ENCODE results near the gene PACSIN2. TPM values are rescaled to one million over a fixed set of nuclear protein-coding genes. Genes with fewer than 3 reads are reported as not detected.

The PACSIN2 gene
- total and polyA plus RNA-seq, 2 of the 13 experiments (the other 11 are each of a cell fraction or from before 2014, with no cell fraction given): 54.1 to 68.8 TPM

DNA sequence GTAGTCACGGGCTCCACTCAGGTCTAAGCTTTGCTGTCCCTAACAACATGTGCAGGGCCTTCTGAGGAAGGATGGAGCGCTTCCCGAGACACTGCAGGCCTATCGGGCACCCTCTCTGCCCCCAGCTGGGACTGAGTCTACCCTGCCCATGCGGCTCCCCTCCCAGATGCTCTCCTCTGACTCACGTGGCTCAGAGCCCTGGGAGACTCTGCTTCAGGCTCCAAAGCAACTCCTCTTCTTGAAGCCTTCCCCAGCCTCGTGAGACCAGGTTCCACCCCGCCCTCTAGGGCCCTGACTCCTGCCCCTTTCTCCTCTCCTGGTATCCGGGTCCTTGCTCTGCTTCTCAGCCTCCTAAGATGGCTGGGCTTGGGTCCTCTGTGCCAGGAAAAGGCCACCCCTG is 129.5 kb downstream of the PACSIN2 start:
- no peaks in the 10 kb centered on the region for H3K79me2 ChIP-seq (ENCODE audit: insufficient read depth, low read length)
- TF ChIP-seq AGO2 (optimal IDR thresholded peaks at IDR 0.05; ENCODE audit: low read depth, low read length) (peak; percentile 24), STAG1 (CRISPR knock-in tag; IDR thresholded peaks at IDR 0.05) (no peak)
- H3K4me2 ChIP-seq (ENCODE audit: low read depth, low read length): no peak overlapping the region
- no peaks in the 10 kb centered on the region for H3K27me3 ChIP-seq (ENCODE audit: control insufficient read depth in 1 of 2, insufficient read depth in 2 of 2, low read length in 2 of 2)
- no peaks in the 10 kb centered on the region for H3K9me3 ChIP-seq (ENCODE audit: low read length)
- peaks cover 64 to 95% of the 10 kb centered on the region in 2 experiments for H3K36me3 ChIP-seq (replicated peaks in 1 of 2; ENCODE audit: control insufficient read depth in 1 of 2, insufficient read depth in 2 of 2, low read length in 2 of 2)
- ATAC-seq (no peak), FAIRE-seq (no peak), DNase-seq (ENCODE audit: low spot score) (no peak)
- H3K9ac ChIP-seq (ENCODE audit: insufficient read depth, low read depth, low read length): no peak overlapping the region
- BruUV-seq (replicated peaks): no TSS peak
- no peak overlapping the region for H3K4me3 ChIP-seq (replicated peaks in 1 of 3; ENCODE audit: insufficient read depth in 1 of 3, low read depth in 2 of 3, low read length in 3 of 3)
- in situ Hi-C loops (cut with HindIII; ENCODE audit: extremely low pct_ligation_motif_present, low pct_unique_long_range_greater_than_20kb) (no loop called here), intact Hi-C loops (cut with micrococcal nuclease; ENCODE audit: unreplicated experiment) (no loop called here)
- ChIA-PET CTCF (ENCODE audit: low intra/inter-chr PET ratio, low total read pairs) (no interaction called here), POLR2A (no interaction called here)
- no peak overlapping the region for H3K27ac ChIP-seq (ENCODE audit: extremely low read length, insufficient read depth, low read length)
- 91% methylated on average over 4 of the region's 9 CpGs for WGBS (ENCODE audit: low lambda C conversion rate)
- no peaks in the 10 kb centered on the region for H4K20me1 ChIP-seq (ENCODE audit: insufficient read depth, low read length)
- H2AFZ ChIP-seq (ENCODE audit: low read length): no peak overlapping the region
- H3K4me1 ChIP-seq (ENCODE audit: insufficient read depth, low read length): no peaks in the 10 kb centered on the region

DNA sequence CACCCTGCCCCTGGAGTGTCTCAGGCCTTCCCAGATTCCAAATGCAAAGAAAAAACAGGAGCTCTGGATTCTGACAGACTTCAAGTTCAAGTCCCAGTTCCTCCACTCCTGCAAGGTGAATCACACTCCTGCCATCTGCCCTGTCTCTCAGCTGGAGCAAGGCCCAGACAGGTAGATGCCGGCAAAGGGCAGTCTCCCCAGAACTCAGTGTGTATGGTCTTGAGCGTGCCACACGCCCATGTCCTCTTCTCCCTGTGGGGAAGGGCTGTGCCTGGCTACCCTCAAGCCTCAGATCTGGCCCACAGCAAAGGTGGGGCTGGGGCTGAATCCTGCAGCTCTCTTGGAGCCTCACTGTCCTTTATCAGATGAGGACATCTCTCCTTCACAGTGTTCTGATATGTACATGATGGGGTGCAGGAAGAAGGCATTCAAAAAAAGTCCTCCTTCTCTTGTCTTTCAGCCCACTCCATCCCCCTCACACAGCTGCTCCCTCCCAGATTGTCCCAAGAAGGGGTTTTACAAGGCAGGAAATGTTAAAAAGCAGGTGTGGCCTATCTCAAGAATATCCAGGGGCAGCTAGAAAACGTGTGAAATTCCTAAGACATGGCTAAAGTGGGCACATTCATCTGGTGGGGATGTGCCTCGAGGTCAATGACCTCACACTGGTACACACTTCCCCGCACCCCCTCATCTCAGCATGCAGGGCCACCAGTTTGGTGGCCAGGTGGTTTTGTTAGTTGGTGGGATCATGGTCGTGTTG is 130.2 kb downstream of the PACSIN2 start:
- Histone ChIP-seq H3K9ac (ENCODE audit: insufficient read depth, low read depth, low read length) (no peak overlapping the region), H3K9me3 (ENCODE audit: low read length) (no peaks in the 10 kb centered on the region), H4K20me1 (ENCODE audit: insufficient read depth, low read length) (no peaks in the 10 kb centered on the region), H2AFZ (ENCODE audit: low read length) (no peak overlapping the region), H3K27me3 (ENCODE audit: control insufficient read depth in 1 of 2, insufficient read depth in 2 of 2, low read length in 2 of 2) (no peaks in the 10 kb centered on the region), H3K36me3 (replicated peaks in 1 of 2; ENCODE audit: control insufficient read depth in 1 of 2, insufficient read depth in 2 of 2, low read length in 2 of 2) (peaks cover 63 to 99% of the 10 kb centered on the region in 2 experiments), H3K4me1 (ENCODE audit: insufficient read depth, low read length) (no peaks in the 10 kb centered on the region), H3K4me2 (ENCODE audit: low read depth, low read length) (no peak overlapping the region), H3K4me3 (replicated peaks in 1 of 3; ENCODE audit: insufficient read depth in 1 of 3, low read depth in 2 of 3, low read length in 3 of 3) (no peak overlapping the region), H3K79me2 (ENCODE audit: insufficient read depth, low read length) (no peaks in the 10 kb centered on the region), H3K27ac (ENCODE audit: extremely low read length, insufficient read depth, low read length) (no peak overlapping the region)
- ATAC-seq: no peak
- in situ Hi-C loops (cut with HindIII; ENCODE audit: extremely low pct_ligation_motif_present, low pct_unique_long_range_greater_than_20kb): no loop called here
- 86% methylated on average over 6 of the region's 7 CpGs for WGBS (ENCODE audit: low lambda C conversion rate)
- ChIA-PET CTCF (ENCODE audit: low intra/inter-chr PET ratio, low total read pairs) (no interaction called here), POLR2A (no interaction called here)
- DNase-seq (ENCODE audit: low spot score): no peak
- BruUV-seq (replicated peaks): no TSS peak
- FAIRE-seq: no peak
- intact Hi-C loops (cut with micrococcal nuclease; ENCODE audit: unreplicated experiment): no loop called here
- TF ChIP-seq, protein P1, sequence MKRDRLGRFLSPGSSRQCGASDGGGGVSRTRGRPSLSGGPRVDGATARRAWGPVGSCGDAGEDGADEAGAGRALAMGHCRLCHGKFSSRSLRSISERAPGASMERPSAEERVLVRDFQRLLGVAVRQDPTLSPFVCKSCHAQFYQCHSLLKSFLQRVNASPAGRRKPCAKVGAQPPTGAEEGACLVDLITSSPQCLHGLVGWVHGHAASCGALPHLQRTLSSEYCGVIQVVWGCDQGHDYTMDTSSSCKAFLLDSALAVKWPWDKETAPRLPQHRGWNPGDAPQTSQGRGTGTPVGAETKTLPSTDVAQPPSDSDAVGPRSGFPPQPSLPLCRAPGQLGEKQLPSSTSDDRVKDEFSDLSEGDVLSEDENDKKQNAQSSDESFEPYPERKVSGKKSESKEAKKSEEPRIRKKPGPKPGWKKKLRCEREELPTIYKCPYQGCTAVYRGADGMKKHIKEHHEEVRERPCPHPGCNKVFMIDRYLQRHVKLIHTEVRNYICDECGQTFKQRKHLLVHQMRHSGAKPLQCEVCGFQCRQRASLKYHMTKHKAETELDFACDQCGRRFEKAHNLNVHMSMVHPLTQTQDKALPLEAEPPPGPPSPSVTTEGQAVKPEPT (CRISPR knock-in tag; IDR thresholded peaks at IDR 0.05; ENCODE audit: low read depth): no peak
- no peak for TF ChIP-seq ZC3H4 (CRISPR knock-in tag; IDR thresholded peaks at IDR 0.05; ENCODE audit: borderline replicate concordance)
- no peak for TF ChIP-seq BRCA1 (CRISPR knock-in tag; IDR thresholded peaks at IDR 0.05)
- TF ChIP-seq KLF16 (CRISPR knock-in tag; IDR thresholded peaks at IDR 0.05): no peak
- no peak for TF ChIP-seq NFKBIZ (CRISPR knock-in tag; IDR thresholded peaks at IDR 0.05)
- TF ChIP-seq, protein P2, sequence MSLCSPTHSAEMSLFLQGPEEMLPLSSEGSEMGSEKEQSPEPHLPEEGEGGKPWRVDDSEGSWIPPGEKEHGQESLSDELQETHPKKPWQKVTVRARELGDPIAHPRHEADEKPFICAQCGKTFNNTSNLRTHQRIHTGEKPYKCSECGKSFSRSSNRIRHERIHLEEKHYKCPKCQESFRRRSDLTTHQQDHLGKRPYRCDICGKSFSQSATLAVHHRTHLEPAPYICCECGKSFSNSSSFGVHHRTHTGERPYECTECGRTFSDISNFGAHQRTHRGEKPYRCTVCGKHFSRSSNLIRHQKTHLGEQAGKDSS (CRISPR knock-in tag; IDR thresholded peaks at IDR 0.05; ENCODE audit: borderline replicate concordance, low read depth): no peak
- TF ChIP-seq ZNF773 (CRISPR knock-in tag; IDR thresholded peaks at IDR 0.05; ENCODE audit: borderline replicate concordance): no peak
- no peak for TF ChIP-seq ZNF883 (CRISPR knock-in tag; IDR thresholded peaks at IDR 0.05; ENCODE audit: not compliant biosample characterization)
- TF ChIP-seq, protein P3, sequence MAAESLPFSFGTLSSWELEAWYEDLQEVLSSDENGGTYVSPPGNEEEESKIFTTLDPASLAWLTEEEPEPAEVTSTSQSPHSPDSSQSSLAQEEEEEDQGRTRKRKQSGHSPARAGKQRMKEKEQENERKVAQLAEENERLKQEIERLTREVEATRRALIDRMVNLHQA (CRISPR knock-in tag; IDR thresholded peaks at IDR 0.05): no peak
- TF ChIP-seq, protein P4, sequence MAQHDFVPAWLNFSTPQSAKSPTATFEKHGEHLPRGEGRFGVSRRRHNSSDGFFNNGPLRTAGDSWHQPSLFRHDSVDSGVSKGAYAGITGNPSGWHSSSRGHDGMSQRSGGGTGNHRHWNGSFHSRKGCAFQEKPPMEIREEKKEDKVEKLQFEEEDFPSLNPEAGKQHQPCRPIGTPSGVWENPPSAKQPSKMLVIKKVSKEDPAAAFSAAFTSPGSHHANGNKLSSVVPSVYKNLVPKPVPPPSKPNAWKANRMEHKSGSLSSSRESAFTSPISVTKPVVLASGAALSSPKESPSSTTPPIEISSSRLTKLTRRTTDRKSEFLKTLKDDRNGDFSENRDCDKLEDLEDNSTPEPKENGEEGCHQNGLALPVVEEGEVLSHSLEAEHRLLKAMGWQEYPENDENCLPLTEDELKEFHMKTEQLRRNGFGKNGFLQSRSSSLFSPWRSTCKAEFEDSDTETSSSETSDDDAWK (CRISPR knock-in tag; IDR thresholded peaks at IDR 0.05): no peak
- TF ChIP-seq TCF7L2 (IDR thresholded peaks at IDR 0.05; ENCODE audit: low read depth, low read length): no peak
